Measurements from ENCODE around the gene THAP8. TPM values are rescaled to one million over a fixed set of nuclear protein-coding genes. Genes with fewer than 3 reads are reported as not detected.
A peak's percentile ranks its signal among the peaks of the same experiment; 100 is the strongest.

THAP8 gene
- total RNA-seq (2013; cell fraction: nucleolus; rRNA removed), result 1.5 and 3.0 TPM in 2 replicates
- total RNA-seq (2014; rRNA removed), result 1.6 and 4.4 TPM in 2 replicates
- 0.40 and 0.41 TPM in 2 replicates for total RNA-seq (2014; rRNA removed; fragmentation: Illumina TruSeq; extraction: Trizol)
- total RNA-seq (2021), result 1.7 and 2.4 TPM in 2 replicates
- polyA plus RNA-seq (2011; ENCODE audit: low read depth), result 0.96 TPM
- 1.8 and 2.8 TPM in 2 replicates for polyA plus RNA-seq (2011; rRNA removed)
- polyA plus RNA-seq (2011; cell fraction: cytosol; rRNA removed), result 3.3 and 5.6 TPM in 2 replicates
- polyA plus RNA-seq (2011; cell fraction: nucleus; rRNA removed), result 4.9 and 5.2 TPM in 2 replicates
- 2.6 and 3.9 TPM in 2 replicates for polyA plus RNA-seq (2012)
- polyA plus RNA-seq (2014; fragmentation: Illumina TruSeq; extraction: Trizol), result 0.55 and 0.91 TPM in 2 replicates
- under 1 TPM; 0.24 to 0.35 TPM for polyA plus RNA-seq (2014; fragmentation: Nextera tagmentation; extraction: Ambion mirVana)
- polyA plus RNA-seq (2014; rRNA removed), result 3.6 TPM in 2 replicates
- 1 to 10 TPM; 4.2 TPM for polyA plus RNA-seq (2016; fragmentation: Nextera tagmentation; extraction: Ambion mirVana)
- 1.8 and 4.2 TPM in 2 replicates for polyA minus RNA-seq (2011; rRNA and poly(A)+ RNA removed)
- polyA minus RNA-seq (2011; cell fraction: cytosol; rRNA and poly(A)+ RNA removed), result 1.5 and 4.8 TPM in 2 replicates
- 2.4 and 3.1 TPM in 2 replicates for polyA minus RNA-seq (2011; cell fraction: nucleus; rRNA and poly(A)+ RNA removed)
- Bru-seq, nascent RNA, result percentile 42 among the genes with signal in this experiment
- BruChase-seq, experiment 1, labeled RNA remaining after a 6-hour chase, result percentile 33 among the genes with signal in this experiment
- percentile 35 among the genes with signal in this experiment for BruChase-seq, experiment 2, labeled RNA remaining after a 2-hour chase
- long read RNA-seq, experiment 1, partial matches to known transcripts, result 0 of 3 reads
- long read RNA-seq, experiment 1, other reads (novel, unspliced or antisense), result 0 of 3 reads
- long read RNA-seq, experiment 2, partial matches to known transcripts, result 0 of 1 reads
- long read RNA-seq, experiment 2, other reads (novel, unspliced or antisense), result 1 of 1 reads

- H2AFZ ChIP-seq (ENCODE audit: control insufficient read depth, low read depth, low read length), result peak within 1 kb of the TSS; percentile 93
- FAIRE-seq, result peak; percentile 98
- H3K79me2 ChIP-seq (ENCODE audit: control insufficient read depth, insufficient read depth, low read length), result peaks cover 20% of the 10 kb centered on the region
- BruUV-seq (replicated peaks), result no TSS peak
- H3K9ac ChIP-seq (ENCODE audit: control insufficient read depth, insufficient read depth, low read length), result peak within 1 kb of the TSS; percentile 79
- ChIA-PET SMC1A (ENCODE audit: uncharacterized antibody, unreplicated experiment) (interaction anchor here (1.0 to 1.7 kb wide), 4 partner anchors 40 to 172 kb away, joined by 3 to 5 read pairs (median 4); partner anchors contain the start of gene ALKBH6), RAD21 (ENCODE audit: unreplicated experiment) (interaction anchor here (0.8 to 2.1 kb wide), 6 partner anchors 40 to 1883 kb away, joined by 3 to 6 read pairs (median 4); partner anchors contain the start of genes ALKBH6, ZNF146 and ZNF565), POLR2A (interaction anchor here (0.6 to 1.4 kb wide), 8 partner anchors 25 to 708 kb away, joined by 3 to 12 read pairs (median 4); partner anchors contain the start of genes ALKBH6 and TBCB), CTCF (interaction anchor here (0.6 to 1.9 kb wide), 6 partner anchors 16 to 277 kb away, joined by 3 to 5 read pairs (median 3); partner anchors contain the start of genes POLR2I and TBCB)
- ATAC-seq, result peak; percentile 91
- intact Hi-C loops (cut with micrococcal nuclease; ENCODE audit: unreplicated experiment) (loop anchor here (2.0 to 5.0 kb wide), 3 partner anchors 42 to 61 kb away; partner anchors contain the start of genes ALKBH6, POLR2I, SDHAF1 and TBCB), in situ Hi-C loops (cut with MboI) (no loop called here)
- peak within 1 kb of the TSS; percentile 87 for H3K4me3 ChIP-seq
- H3K27ac ChIP-seq (ENCODE audit: control insufficient read depth, insufficient read depth), result peak within 1 kb of the TSS; percentile 92
- H3K36me3 ChIP-seq (ENCODE audit: control insufficient read depth in 2 of 2, insufficient read depth in 2 of 2, low read length in 1 of 2), result peaks cover 0 to 5% of the 10 kb centered on the region in 2 experiments; a peak in 1 of 4 replicates
- H3K4me1 ChIP-seq (ENCODE audit: control insufficient read depth, insufficient read depth, low read length), result peaks cover 3% of the 10 kb centered on the region; the same call in 1 of the 2 replicates
- H3K4me2 ChIP-seq (ENCODE audit: control insufficient read depth, insufficient read depth), result peak within 1 kb of the TSS; percentile 62
- WGBS (ENCODE audit: insufficient coverage, insufficient replicate concordance, low lambda C conversion rate, missing lambda C conversion rate), result under 1% methylated on average over 56 of the region's 56 CpGs
- DNase-seq (ENCODE audit: low read depth, low spot score), result peak; percentile 99
- H3K27me3 ChIP-seq (replicated peaks in 1 of 2; ENCODE audit: control insufficient read depth in 2 of 2, insufficient read depth in 2 of 2, low read length in 1 of 2), result no peaks in the 10 kb centered on the region
- H4K20me1 ChIP-seq (ENCODE audit: control insufficient read depth, insufficient read depth), result no peaks in the 10 kb centered on the region
- H3K9me3 ChIP-seq (replicated peaks; ENCODE audit: control insufficient read depth, insufficient read depth, low read length), result no peaks in the 10 kb centered on the region
- no peak for TF ChIP-seq FOS (IDR thresholded peaks at IDR 0.05; ENCODE audit: borderline replicate concordance, extremely low read depth, insufficient read length)
- TF ChIP-seq EZH2 (IDR thresholded peaks at IDR 0.05; ENCODE audit: borderline replicate concordance, control insufficient read depth, low read depth, low read length), result no peak
- TF ChIP-seq EP300 (IDR thresholded peaks at IDR 0.05; ENCODE audit: borderline replicate concordance in 1 of 2, control insufficient read depth in 1 of 2, low read depth in 2 of 2, low read length in 2 of 2), result no peak
- peak; percentile 58; the same call in 1 of the 2 replicates for TF ChIP-seq RB1 (IDR thresholded peaks at IDR 0.05; ENCODE audit: borderline replicate concordance)
- no peak; the same call in none of the 2 replicates for TF ChIP-seq SMAD5 (IDR thresholded peaks at IDR 0.05; ENCODE audit: low read depth)
- TF ChIP-seq HCFC1 (IDR thresholded peaks at IDR 0.05; ENCODE audit: low read length), result peak; percentile 52
- TF ChIP-seq CUX1 (IDR thresholded peaks at IDR 0.05; ENCODE audit: insufficient replicate concordance, low read depth, low read length), result no peak
- no peak for TF ChIP-seq SUZ12 (IDR thresholded peaks at IDR 0.05; ENCODE audit: unreplicated experiment)
- no peak for TF ChIP-seq STAT1 (conservative IDR thresholded peaks at IDR 0.05)
- TF ChIP-seq IKZF2 (IDR thresholded peaks at IDR 0.05), result no peak
- peak; percentile 97 for TF ChIP-seq RELA (IDR thresholded peaks at IDR 0.05; ENCODE audit: borderline replicate concordance, partially characterized antibody)
- no peak for TF ChIP-seq ZBED1 (IDR thresholded peaks at IDR 0.05; ENCODE audit: borderline replicate concordance)
- TF ChIP-seq KLF5 (IDR thresholded peaks at IDR 0.05; ENCODE audit: partially characterized antibody), result peak; percentile 64
- no peak for TF ChIP-seq JUNB (IDR thresholded peaks at IDR 0.05)
These were observed at the start of gene THAP8 for GRCh38 chr19:36054119-36054732. TSS of gene THAP8 (minus strand) at chr19:36054285. CDS start at chr19:36054217, 68 bp downstream.
